Measurements from ENCODE around the gene SHB.
A peak's percentile ranks its signal among the peaks of the same experiment; 100 is the strongest.

DNA sequence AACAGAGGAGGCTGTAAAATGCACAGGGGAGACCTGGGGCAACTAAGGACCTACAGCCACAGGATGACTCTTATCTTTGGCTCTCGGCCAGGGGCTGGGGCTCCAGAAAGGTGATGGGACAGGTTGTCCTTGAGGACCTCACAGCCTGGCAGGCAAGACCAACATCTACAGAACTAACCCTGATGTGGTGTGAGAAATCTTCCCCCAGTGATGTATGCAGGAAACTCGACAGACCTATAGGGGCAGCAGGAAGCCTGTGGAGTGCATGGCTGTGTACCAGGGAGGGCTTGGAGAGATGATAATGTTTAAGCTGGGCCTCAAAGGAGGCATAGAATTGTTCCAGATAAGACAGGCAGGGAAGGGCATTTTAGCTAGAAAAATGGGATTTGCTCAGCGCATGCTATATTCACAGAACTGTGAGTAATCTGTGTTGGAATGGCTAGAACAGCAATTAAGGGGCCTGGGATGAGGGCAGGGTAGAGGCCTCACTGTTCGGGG lies 96.6 kb downstream of the SHB start:
- TF ChIP-seq POLR2AphosphoS5 (IDR thresholded peaks at IDR 0.05; ENCODE audit: insufficient read depth, low read depth, low read length) (no peak), POLR2A (IDR thresholded peaks at IDR 0.05; ENCODE audit: low read depth, low read length) (no peak), CTCF (IDR thresholded peaks at IDR 0.05; ENCODE audit: extremely low read depth in 1 of 2, insufficient read depth in 1 of 2, low read depth in 1 of 2, low read length in 2 of 2) (peak in 1 of 2 donors; percentile 33), MYC (IDR thresholded peaks at IDR 0.05; ENCODE audit: low read depth, low read length) (no peak), GATA2 (IDR thresholded peaks at IDR 0.05; ENCODE audit: insufficient read depth, insufficient read length, low read depth, low read length) (no peak), EZH2 (IDR thresholded peaks at IDR 0.05; ENCODE audit: borderline replicate concordance, low read depth, low read length, severe bottlenecking) (no peak)

Data from endothelial cell of umbilical vein (primary cell).